Breast epithelium (tissue), 4 donors: Measurements from ENCODE around the gene PEX13. TPM values are rescaled to one million over a fixed set of nuclear protein-coding genes. Genes with fewer than 3 reads are reported as not detected.

Source experiments
- DNase-seq, 2 donors: peaks; one replicate each; pipeline ENCODE4 v3.0.0-alpha.2; 2019; ENCODE audit warnings: low spot score in 2 of 2
- H3K27ac ChIP-seq, 2 donors: fragments of 200-600 bp; sonication (generic) in 1 of 2; one replicate each; pipeline ENCODE4 v1.5.1; 2016 to 2019; ENCODE audit warnings: mild to moderate bottlenecking in 1 of 2
- H3K27me3 ChIP-seq, 2 donors: fragments of 200-600 bp; sonication (generic) in 1 of 2; one replicate each; pipeline versions ENCODE4 v1.5.1 to v1.6.0; 2017 to 2019; ENCODE audit warnings: control low read depth in 1 of 2, mild to moderate bottlenecking in 1 of 2
- H3K36me3 ChIP-seq: fragments of 200-600 bp; one replicate; pipeline ENCODE4 v1.5.1; 2019
- H3K4me1 ChIP-seq, 2 donors: fragments of 200-600 bp; sonication (generic); one replicate each; pipeline ENCODE4 v1.5.1; 2016 to 2019; ENCODE audit warnings: control low read depth in 1 of 2
- H3K4me3 ChIP-seq, 3 donors: fragments of 200-600 bp; sonication (generic); 1 replicate in 2 of 3; 2 replicates in 1 of 3; pipeline ENCODE4 v1.5.1; 2016 to 2019; ENCODE audit warnings: mild to moderate bottlenecking in 3 of 3, moderate library complexity in 2 of 3
- H3K9me3 ChIP-seq, 2 donors: fragments of 200-600 bp; sonication (generic) in 1 of 2; one replicate each; pipeline ENCODE4 v1.5.1; 2016 to 2019; ENCODE audit warnings: control low read depth in 1 of 2
- CTCF ChIP-seq, 3 donors: fragments of 450-650 bp; IDR thresholded peaks; one replicate each; pipeline ENCODE4 v1.5.1; 2016 to 2017; ENCODE audit warnings: antibody characterized with exemption in 3 of 3, mild to moderate bottlenecking in 3 of 3, moderate library complexity in 3 of 3
- POLR2A ChIP-seq: fragments of 450-650 bp; IDR thresholded peaks from one replicate; pipeline ENCODE4 v1.6.1; 2016; ENCODE audit warnings: antibody characterized with exemption, mild to moderate bottlenecking, moderate library complexity
- POLR2AphosphoS5 ChIP-seq, 3 donors: sonication (generic); formaldehyde crosslinking; IDR thresholded peaks; one replicate each; pipeline ENCODE4 v1.6.1; 2017; ENCODE audit warnings: antibody characterized with exemption in 3 of 3
- intact Hi-C: fragments of 100-400 bp; cut with DNase I; formaldehyde crosslinking; loops from one replicate; pipeline ENCODE4 v1.15.1; 2023; ENCODE audit warnings: low total_unique reads
- total RNA-seq, 3 donors: library from RNA; depleted of rRNA; stranded (reverse); fragments of >200 nt; gene quantifications; one replicate each; pipeline ENCODE4 v1.1.0, GENCODE V29; 2016

Gene PEX13
- total RNA-seq, 3 donors from 2014 or later = 25.1 to 58.2 (median 31.5) TPM

GRCh38 chr2:61090386-61090921, 72.9 kb downstream of the PEX13 start:
- Histone ChIP-seq H3K4me1 (no peaks in the 10 kb centered on the region), H3K4me3 (no peak overlapping the region), H3K36me3 (peaks cover 4% of the 10 kb centered on the region), H3K27ac (no peak overlapping the region), H3K9me3 (no peaks in the 10 kb centered on the region), H3K27me3 (no peaks in the 10 kb centered on the region)
- TF ChIP-seq CTCF (IDR thresholded peaks at IDR 0.05) (no peak), POLR2A (no peak)
- intact Hi-C loops = no loop called here
- no peak for DNase-seq

- peaks cover 4% of the 10 kb centered on the region for H3K36me3 ChIP-seq
These were observed 74.0 kb downstream of the PEX13 start for GRCh38 chr2:61091485-61091884.

GRCh38 chr2:61096438-61096837, 78.9 kb downstream of the PEX13 start:
- intact Hi-C loops = no loop called here
- DNase-seq = no peak
- H3K36me3 ChIP-seq = no peaks in the 10 kb centered on the region
- no peak overlapping the region for H3K27ac ChIP-seq
- H3K27me3 ChIP-seq = no peaks in the 10 kb centered on the region
- no peak overlapping the region for H3K4me3 ChIP-seq
- H3K4me1 ChIP-seq = no peaks in the 10 kb centered on the region
- TF ChIP-seq POLR2AphosphoS5 (IDR thresholded peaks at IDR 0.05) (no peak), POLR2A (no peak), CTCF (IDR thresholded peaks at IDR 0.05) (no peak)
- H3K9me3 ChIP-seq = no peaks in the 10 kb centered on the region

More at GRCh38 chr2:61091485-61091884, 74.0 kb downstream of the PEX13 start:
- Histone ChIP-seq H3K27me3 (no peaks in the 10 kb centered on the region), H3K9me3 (no peaks in the 10 kb centered on the region), H3K27ac (no peak overlapping the region), H3K4me3 (no peak overlapping the region), H3K4me1 (no peaks in the 10 kb centered on the region)
- TF ChIP-seq POLR2AphosphoS5 (IDR thresholded peaks at IDR 0.05) (no peak), POLR2A (no peak), CTCF (IDR thresholded peaks at IDR 0.05) (no peak)
- intact Hi-C loops = no loop called here
- no peak for DNase-seq

GRCh38 chr2:61100801-61101200, 83.3 kb downstream of the PEX13 start:
- no peak for DNase-seq
- H3K27me3 ChIP-seq = no peaks in the 10 kb centered on the region
- no peaks in the 10 kb centered on the region for H3K9me3 ChIP-seq
- H3K4me3 ChIP-seq = no peak overlapping the region
- TF ChIP-seq POLR2A (no peak), POLR2AphosphoS5 (IDR thresholded peaks at IDR 0.05) (no peak), CTCF (IDR thresholded peaks at IDR 0.05) (no peak)
- no peaks in the 10 kb centered on the region for H3K4me1 ChIP-seq
- no peaks in the 10 kb centered on the region for H3K36me3 ChIP-seq
- no peak overlapping the region for H3K27ac ChIP-seq
- intact Hi-C loops = no loop called here

Other genes with a start within 250 kb of the PEX13 start
- 10 to 100 TPM; 17.0 to 49.0 (median 21.1) TPM for gene REL, start 136.1 kb upstream of the PEX13 start, total RNA-seq
- 10 to 100 TPM in 1 of 3 donors, 1 to 10 TPM in 2; 8.2 to 16.2 (median 9.3) TPM for gene PUS10, start 535 bp downstream of the PEX13 start, total RNA-seq
- gene SANBR, start 48.2 kb downstream of the PEX13 start, total RNA-seq = 10 to 100 TPM in 1 of 3 donors, 1 to 10 TPM in 2; 7.0 to 16.8 (median 9.2) TPM
- 10 to 100 TPM; 15.7 to 40.5 (median 19.8) TPM for gene C2orf74, start 144.5 kb downstream of the PEX13 start, total RNA-seq